Heart left ventricle (tissue), 13 donors: ENCODE measurements around the gene AKAP3.

ENCODE experiments used
- POLR2A ChIP-seq, 2 donors: fragments of 450-650 bp; IDR thresholded peaks; one replicate each; pipeline ENCODE4 v1.6.1; 2017; ENCODE audit warnings: antibody characterized with exemption in 2 of 2, mild to moderate bottlenecking in 2 of 2, moderate library complexity in 2 of 2
- TF ChIP-seq, protein P1 (sequence below), 12 donors: fragments of 200-600 bp; sonication (generic) in 4 of 12; IDR thresholded peaks; one replicate each; pipeline versions ENCODE4 v1.5.0 to v1.8.0; 2018 to 2022; ENCODE audit warnings: antibody characterized with exemption in 12 of 12, mild to moderate bottlenecking in 5 of 12
- donor health status: ischemic (EF 13 %, LVEDD 7.1; RV severe dilation, severe dysfunction).
- donor health status: DM: no; HTN: yes; CAD: no.
- donor health status: DM: no; HTN: no; CAD: no.
- donor health status: ischemic (EF 25% LVEDD 6.9; RV normal size, moderate dysfunction).
- donor health status: ischemic (EF 25% LVEDD 5.7; RV mildly dilated, moderate dysfunction).
- donor health status: ischemic (EF 35%, LVEDD 5.7; RV mildly dilated, moderate dysfunction).
- donor health status: nonischemic (EF 11% LVEDD 7.7; RV severe dilation, severe dysfunction).
- donor health status: DM: yes; HTN: yes; CAD: no.
- donor health status: PGD.
- donor health status: ischemic (EF 29% LVEDD 5.4; RV normal size, mild dysfunction).
- donor health status: nonischemic (EF 23%, LVEDD 6.1; RV moderate dilation, normal function).

DNA sequence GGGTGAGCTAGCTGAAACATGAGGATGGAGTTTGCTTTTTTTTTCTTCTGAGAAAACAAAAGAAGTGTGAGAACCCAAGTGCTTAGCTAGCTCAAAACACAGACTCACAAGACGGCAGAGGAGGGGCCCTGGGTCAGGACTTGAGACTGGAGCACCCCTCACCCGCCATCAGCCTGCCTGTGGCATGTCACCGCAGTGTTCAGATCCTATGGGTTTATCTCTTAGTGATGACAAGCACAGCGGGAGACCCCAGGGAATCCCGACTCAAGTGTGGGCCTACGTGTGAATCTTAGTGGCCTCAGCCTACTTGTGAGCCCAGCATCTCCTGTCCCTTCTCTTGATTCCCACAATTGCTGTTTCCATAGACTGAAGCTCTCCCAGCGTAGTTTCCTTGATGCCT, 64.0 kb downstream of the AKAP3 start:
- TF ChIP-seq, protein P1, sequence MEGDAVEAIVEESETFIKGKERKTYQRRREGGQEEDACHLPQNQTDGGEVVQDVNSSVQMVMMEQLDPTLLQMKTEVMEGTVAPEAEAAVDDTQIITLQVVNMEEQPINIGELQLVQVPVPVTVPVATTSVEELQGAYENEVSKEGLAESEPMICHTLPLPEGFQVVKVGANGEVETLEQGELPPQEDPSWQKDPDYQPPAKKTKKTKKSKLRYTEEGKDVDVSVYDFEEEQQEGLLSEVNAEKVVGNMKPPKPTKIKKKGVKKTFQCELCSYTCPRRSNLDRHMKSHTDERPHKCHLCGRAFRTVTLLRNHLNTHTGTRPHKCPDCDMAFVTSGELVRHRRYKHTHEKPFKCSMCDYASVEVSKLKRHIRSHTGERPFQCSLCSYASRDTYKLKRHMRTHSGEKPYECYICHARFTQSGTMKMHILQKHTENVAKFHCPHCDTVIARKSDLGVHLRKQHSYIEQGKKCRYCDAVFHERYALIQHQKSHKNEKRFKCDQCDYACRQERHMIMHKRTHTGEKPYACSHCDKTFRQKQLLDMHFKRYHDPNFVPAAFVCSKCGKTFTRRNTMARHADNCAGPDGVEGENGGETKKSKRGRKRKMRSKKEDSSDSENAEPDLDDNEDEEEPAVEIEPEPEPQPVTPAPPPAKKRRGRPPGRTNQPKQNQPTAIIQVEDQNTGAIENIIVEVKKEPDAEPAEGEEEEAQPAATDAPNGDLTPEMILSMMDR (IDR thresholded peaks at IDR 0.05) = no peak
- TF ChIP-seq POLR2A (IDR thresholded peaks at IDR 0.05) = no peak
